Stimulated activated CD8-positive, alpha-beta memory T cell treated with anti-CD3 and anti-CD28 coated beads, Interleukin-15, amount 100 ng/mL, for 24 hours (primary cell): ENCODE results near the gene IGSF3.
"Not testable (repeated sequence)": the region's sequence is repeated elsewhere in the genome, so short reads cannot be mapped to it uniquely, and the experiment has no call there.

Experiments used
- DNase-seq: peaks from one replicate; pipeline ENCODE4 v3.0.0-alpha.2; 2020; ENCODE audit warnings: low read depth

Gene IGSF3

GRCh38 chr1:116629441-116629840, 38.1 kb downstream of the IGSF3 start:
- DNase-seq, result not testable (repeated sequence)

- DNase-seq, result no peak
Measured at GRCh38 chr1:116628448-116628847, 39.1 kb downstream of the IGSF3 start.

GRCh38 chr1:116627357-116627756, 40.2 kb downstream of the IGSF3 start:
- DNase-seq, result not testable (repeated sequence)

GRCh38 chr1:116626915-116627314, 40.6 kb downstream of the IGSF3 start:
- DNase-seq, result not testable (repeated sequence)

- not testable (repeated sequence) for DNase-seq
Measured at GRCh38 chr1:116625155-116625554, 42.4 kb downstream of the IGSF3 start.

GRCh38 chr1:116624040-116624439, 43.5 kb downstream of the IGSF3 start:
- DNase-seq, result no peak

GRCh38 chr1:116622496-116622895, 45.0 kb downstream of the IGSF3 start:
- DNase-seq, result not testable (repeated sequence)

- not testable (repeated sequence) for DNase-seq
Measured at GRCh38 chr1:116621756-116622155, 45.8 kb downstream of the IGSF3 start.

- not testable (repeated sequence) for DNase-seq
Measured at GRCh38 chr1:116620392-116620791, 47.1 kb downstream of the IGSF3 start.

- DNase-seq, result not testable (repeated sequence)
Measured at GRCh38 chr1:116619106-116619505, 48.4 kb downstream of the IGSF3 start.

GRCh38 chr1:116617808-116618207, 49.7 kb downstream of the IGSF3 start:
- DNase-seq, result not testable (repeated sequence)

- DNase-seq, result not testable (repeated sequence)
Measured at GRCh38 chr1:116613825-116614224, 53.7 kb downstream of the IGSF3 start.

- DNase-seq, result not testable (repeated sequence)
Measured at GRCh38 chr1:116609801-116610371, 57.6 kb downstream of the IGSF3 start.

GRCh38 chr1:116608841-116609240, 58.7 kb downstream of the IGSF3 start:
- not testable (repeated sequence) for DNase-seq

GRCh38 chr1:116608151-116608550, 59.4 kb downstream of the IGSF3 start:
- DNase-seq, result not testable (repeated sequence)

GRCh38 chr1:116607463-116607862, 60.1 kb downstream of the IGSF3 start:
- not testable (repeated sequence) for DNase-seq

GRCh38 chr1:116606067-116606466, 61.5 kb downstream of the IGSF3 start:
- DNase-seq, result not testable (repeated sequence)

GRCh38 chr1:116605315-116605714, 62.2 kb downstream of the IGSF3 start:
- DNase-seq, result no peak

GRCh38 chr1:116604408-116604807, 63.1 kb downstream of the IGSF3 start:
- not testable (repeated sequence) for DNase-seq

- DNase-seq, result not testable (repeated sequence)
Measured at GRCh38 chr1:116603646-116604045, 63.9 kb downstream of the IGSF3 start.

- DNase-seq, result not testable (repeated sequence)
Measured at GRCh38 chr1:116599369-116599768, 68.2 kb downstream of the IGSF3 start.

- not testable (repeated sequence) for DNase-seq
Measured at GRCh38 chr1:116598420-116599036, 69.0 kb downstream of the IGSF3 start.

GRCh38 chr1:116597388-116597787, 70.1 kb downstream of the IGSF3 start:
- DNase-seq, result not testable (repeated sequence)
